Ovary (tissue), 9 donors: Measurements from ENCODE around the gene GSG1L. TPM values are rescaled to one million over a fixed set of nuclear protein-coding genes. Genes with fewer than 3 reads are reported as not detected.

Experiments used
- DNase-seq, 5 donors: peaks; one replicate each; pipeline ENCODE4 v3.0.0-alpha.2; 2019 to 2020
- H3K27ac ChIP-seq, 2 donors: fragments of 200-600 bp; one replicate each; pipeline versions ENCODE4 v1.5.1 to v1.8.0; 2019 to 2022
- H3K27me3 ChIP-seq: fragments of 200-600 bp; one replicate; pipeline ENCODE4 v1.8.0; 2022
- H3K36me3 ChIP-seq: fragments of 200-600 bp; sonication (generic); one replicate; pipeline ENCODE4 v1.5.1; 2019
- H3K4me1 ChIP-seq: one replicate; pipeline ENCODE4 v1.8.1; 2013; ENCODE audit warnings: mild to moderate bottlenecking, moderate library complexity; ENCODE audit not compliant: insufficient read depth
- H3K4me3 ChIP-seq: fragments of 200-600 bp; sonication (generic); one replicate; pipeline ENCODE4 v1.5.1; 2017
- H3K9me3 ChIP-seq, 2 donors: fragments of 200-600 bp in 1 of 2; sonication (generic) in 1 of 2; one replicate each; pipeline versions ENCODE4 v1.5.1 to v1.8.1; 2013 to 2019; ENCODE audit warnings: mild to moderate bottlenecking in 1 of 2, moderate library complexity in 1 of 2
- EP300 ChIP-seq: sonication (generic); formaldehyde crosslinking; IDR thresholded peaks from one replicate; pipeline ENCODE4 v1.6.1; 2017; ENCODE audit warnings: antibody characterized with exemption
- POLR2A ChIP-seq: fragments of 450-650 bp; IDR thresholded peaks from one replicate; pipeline ENCODE4 v1.6.1; 2017; ENCODE audit warnings: antibody characterized with exemption, mild to moderate bottlenecking, moderate library complexity
- whole genome bisulfite sequencing, 3 donors: extraction: QIAGEN DNeasy Blood & Tissue Kit in 1 of 3; methylation state at CpG; one replicate each; pipeline versions ENCODE4 v1.1.5 to v1.1.7; 2013 to 2017; 5-methylcytosine and 5-hydroxymethylcytosine counted together
- intact Hi-C, 4 donors: fragments of 100-400 bp; cut with DNase I; formaldehyde crosslinking; loops; one replicate each; pipeline versions ENCODE4 v1.11.0 to v1.15.1; 2022 to 2023
- polyA plus RNA-seq, 2 donors: library from polyadenylated mRNA; stranded (reverse); fragments of 200-250 nt in 1 of 2; fragments of 350-450 nt in 1 of 2; fragmentation: Illumina TruSeq in 1 of 2; extraction: RNeasy Lipid Tissue Mini Kit (QIAGEN cat#74804) in 1 of 2; gene quantifications; one replicate each; pipeline ENCODE4 v1.2.3, GENCODE V29; 2013 to 2014
- total RNA-seq, 7 donors: library from RNA; depleted of rRNA in 2 of 7; stranded (reverse); fragments of >200 nt in 2 of 7; fragmentation: NEBNext Ultra II Directional in 3 of 7; extraction: Animal tissue kit (Norgen Biotek cat#: 25700) in 3 of 7; gene quantifications; one replicate each; pipeline versions ENCODE4 v1.1.0 to v1.2.4, GENCODE V29; 2016 to 2023
- TF ChIP-seq, protein P1 (sequence below), 3 donors: fragments of 450-650 bp in 2 of 3; fragments of 200-600 bp in 1 of 3; IDR thresholded peaks; one replicate each; pipeline versions ENCODE4 v1.5.1 to v1.8.0; 2016 to 2022; ENCODE audit warnings: antibody characterized with exemption in 3 of 3, mild to moderate bottlenecking in 1 of 3
- donor health status: DM: no; HTN: no; CAD: no; lungs with moderate emphysema.
- donor health status: DM: no; HTN: no; CAD: no.
- donor health status: Bipolar disorder and iron deficiency.
- donor health status: DM: yes; HTN: yes; CAD: no.
- donor health status: DM: no; HTN: no; CAD: no.
- donor health status: DM: yes; HTN: yes; CAD: no.

Gene GSG1L
- total and polyA plus RNA-seq, 9 donors, result 0.30 to 1.1 (median 0.46) TPM; not detected in 4

DNA sequence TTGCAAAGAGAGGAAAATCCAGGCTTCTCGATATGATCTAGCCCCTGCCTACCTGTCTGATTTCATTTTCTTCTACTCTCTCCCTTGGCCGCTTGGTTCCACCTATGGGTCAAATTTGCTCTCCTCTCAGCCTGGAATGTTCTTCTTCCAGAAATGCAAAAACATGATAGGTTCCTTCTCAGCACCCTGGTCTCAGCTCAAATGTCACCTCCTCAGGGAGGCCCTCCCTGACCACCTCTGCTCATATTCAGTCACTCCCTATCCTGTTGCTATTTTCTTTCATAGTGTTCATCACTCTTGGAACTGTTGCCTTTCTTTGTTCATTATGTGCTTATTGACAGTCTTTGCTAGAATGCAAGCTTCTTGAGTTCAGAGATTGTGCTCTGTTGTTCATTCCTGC is 305.0 kb downstream of the GSG1L start:
- 98 to 100% (median 99%) methylated on average over 2 of the region's 2 CpGs for WGBS, 3 donors
- H3K4me1 ChIP-seq, result no peaks in the 10 kb centered on the region
- H3K27me3 ChIP-seq, result no peaks in the 10 kb centered on the region
- H3K4me3 ChIP-seq, result no peak overlapping the region
- TF ChIP-seq, protein P1, sequence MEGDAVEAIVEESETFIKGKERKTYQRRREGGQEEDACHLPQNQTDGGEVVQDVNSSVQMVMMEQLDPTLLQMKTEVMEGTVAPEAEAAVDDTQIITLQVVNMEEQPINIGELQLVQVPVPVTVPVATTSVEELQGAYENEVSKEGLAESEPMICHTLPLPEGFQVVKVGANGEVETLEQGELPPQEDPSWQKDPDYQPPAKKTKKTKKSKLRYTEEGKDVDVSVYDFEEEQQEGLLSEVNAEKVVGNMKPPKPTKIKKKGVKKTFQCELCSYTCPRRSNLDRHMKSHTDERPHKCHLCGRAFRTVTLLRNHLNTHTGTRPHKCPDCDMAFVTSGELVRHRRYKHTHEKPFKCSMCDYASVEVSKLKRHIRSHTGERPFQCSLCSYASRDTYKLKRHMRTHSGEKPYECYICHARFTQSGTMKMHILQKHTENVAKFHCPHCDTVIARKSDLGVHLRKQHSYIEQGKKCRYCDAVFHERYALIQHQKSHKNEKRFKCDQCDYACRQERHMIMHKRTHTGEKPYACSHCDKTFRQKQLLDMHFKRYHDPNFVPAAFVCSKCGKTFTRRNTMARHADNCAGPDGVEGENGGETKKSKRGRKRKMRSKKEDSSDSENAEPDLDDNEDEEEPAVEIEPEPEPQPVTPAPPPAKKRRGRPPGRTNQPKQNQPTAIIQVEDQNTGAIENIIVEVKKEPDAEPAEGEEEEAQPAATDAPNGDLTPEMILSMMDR (IDR thresholded peaks at IDR 0.05), result no peak
- no peak for TF ChIP-seq POLR2A
- no peak for TF ChIP-seq EP300
- H3K9me3 ChIP-seq, result no peaks in the 10 kb centered on the region
- no peak overlapping the region for H3K27ac ChIP-seq
- DNase-seq, result no peak
- H3K36me3 ChIP-seq, result no peaks in the 10 kb centered on the region
- intact Hi-C loops, result no loop called here

DNA sequence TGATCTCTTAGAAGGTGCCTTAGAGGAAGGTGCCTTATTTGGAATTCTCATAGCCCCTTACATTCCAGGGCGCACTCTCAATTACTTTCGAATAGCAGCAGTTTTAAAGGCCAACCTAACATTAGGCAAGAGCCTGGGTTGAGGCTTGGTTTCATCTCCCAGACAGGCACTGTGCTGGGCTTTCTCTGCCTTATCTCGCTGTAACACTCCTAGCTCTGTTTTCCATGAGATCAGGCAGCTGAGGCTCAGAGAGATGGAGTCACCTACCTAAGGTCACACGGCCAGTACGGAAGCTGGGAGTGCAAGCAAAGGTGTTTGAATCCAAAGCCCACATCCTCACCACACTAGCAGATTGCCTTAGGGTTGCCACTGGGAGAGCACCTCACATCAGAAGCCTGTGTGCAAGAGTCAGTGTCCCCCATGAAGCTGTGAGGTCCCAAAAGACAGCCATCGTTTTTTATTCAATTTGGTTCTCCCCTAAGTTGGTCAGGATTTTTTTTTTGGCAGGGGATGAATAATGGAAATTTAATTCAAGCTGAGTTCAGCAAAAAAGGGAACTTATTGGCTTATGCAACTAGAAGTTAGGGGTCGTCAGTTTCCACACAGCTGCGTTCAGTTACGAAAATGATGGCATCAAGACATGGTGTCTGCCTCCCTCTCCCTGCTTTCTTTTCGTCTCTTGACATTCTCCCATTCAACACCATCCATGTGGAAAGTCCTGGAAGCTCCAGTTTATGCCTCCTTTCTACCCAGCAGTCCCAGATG is 307.1 kb downstream of the GSG1L start:
- whole genome bisulfite sequencing, 3 donors, result 85 to 86% (median 85%) methylated on average over 10 of the region's 10 CpGs
- Histone ChIP-seq H3K36me3 (no peaks in the 10 kb centered on the region), H3K9me3 (no peaks in the 10 kb centered on the region), H3K27ac (no peak overlapping the region), H3K4me3 (no peak overlapping the region), H3K4me1 (no peaks in the 10 kb centered on the region), H3K27me3 (no peaks in the 10 kb centered on the region)
- no peak for DNase-seq
- TF ChIP-seq EP300 (no peak), POLR2A (no peak)
- TF ChIP-seq, protein P1 (IDR thresholded peaks at IDR 0.05), result no peak
- intact Hi-C loops, result no loop called here

DNA sequence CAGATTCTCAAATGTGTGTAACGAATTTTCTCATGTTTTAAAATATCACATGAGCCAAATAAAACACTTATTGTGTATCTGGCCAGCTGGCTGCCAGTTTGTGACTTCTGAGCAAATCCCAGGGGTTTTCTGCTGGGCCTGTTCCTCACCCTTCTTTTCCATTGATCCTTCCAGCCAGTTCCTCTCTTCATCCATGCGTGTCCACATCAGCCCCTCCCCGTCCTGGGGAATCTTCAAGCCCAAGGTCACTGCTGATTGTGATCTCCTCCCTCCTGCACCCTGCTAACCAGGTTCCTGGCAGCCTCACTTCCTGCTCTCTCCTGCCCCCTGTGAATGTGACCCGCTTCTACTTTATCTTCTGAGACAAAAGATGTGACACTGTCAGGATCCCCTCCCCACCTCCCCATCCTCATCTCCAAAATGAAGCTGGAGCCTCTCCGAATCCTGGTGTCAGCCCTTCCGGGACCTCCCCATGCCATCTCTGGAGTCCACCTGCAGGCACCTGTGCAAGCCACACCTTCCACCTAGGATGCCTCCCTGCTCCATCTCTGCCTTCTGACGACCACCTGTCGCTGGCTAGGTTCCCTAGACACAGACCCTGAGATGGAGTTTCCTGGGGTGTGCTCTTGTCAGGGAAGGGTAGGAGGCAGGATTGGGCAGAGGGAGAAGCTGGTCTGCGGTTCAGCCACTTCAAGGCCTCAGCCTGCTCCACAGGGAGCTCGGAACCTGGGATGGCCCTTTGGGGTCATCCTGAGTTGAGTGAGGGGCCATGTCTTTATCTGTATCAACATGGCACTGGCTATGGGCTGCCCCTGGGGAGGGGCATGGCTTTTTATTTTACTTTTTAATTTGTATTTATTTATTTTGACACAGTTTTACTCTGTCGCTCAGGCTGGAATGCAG is 308.5 kb downstream of the GSG1L start:
- Histone ChIP-seq H3K4me3 (no peak overlapping the region), H3K4me1 (no peaks in the 10 kb centered on the region), H3K36me3 (no peaks in the 10 kb centered on the region), H3K9me3 (no peaks in the 10 kb centered on the region), H3K27ac (no peak overlapping the region), H3K27me3 (no peaks in the 10 kb centered on the region)
- 85 to 87% (median 86%) methylated on average over 11 of the region's 11 CpGs for WGBS, 3 donors
- DNase-seq, result no peak
- intact Hi-C loops, result no loop called here
- TF ChIP-seq EP300 (no peak), POLR2A (no peak)
- TF ChIP-seq, protein P1 (IDR thresholded peaks at IDR 0.05), result no peak

DNA sequence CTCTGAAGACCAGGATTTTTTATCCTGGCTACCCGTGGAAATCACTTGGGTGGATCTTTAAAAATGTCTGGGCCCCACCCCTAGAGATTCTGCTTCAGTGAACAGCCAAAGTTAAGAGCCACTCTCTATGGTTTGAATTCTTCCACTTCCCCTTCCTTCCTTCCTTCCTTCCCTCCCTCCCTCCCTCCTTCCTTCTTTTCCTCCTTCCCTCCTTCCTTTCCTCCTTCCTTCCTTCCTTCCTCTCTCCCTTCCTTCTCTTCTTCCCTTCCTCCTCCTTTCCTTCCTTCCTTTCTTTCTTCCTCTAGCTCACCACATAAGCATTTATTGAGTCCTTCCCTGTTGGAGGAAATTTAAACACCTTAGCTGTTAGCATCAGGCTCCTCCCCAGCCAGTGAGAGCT is 310.0 kb downstream of the GSG1L start:
- no peaks in the 10 kb centered on the region for H3K36me3 ChIP-seq
- intact Hi-C loops, result no loop called here

More for the DNA sequence above, 310.0 kb downstream of the GSG1L start:
- Histone ChIP-seq H3K27ac (no peak overlapping the region), H3K9me3 (no peaks in the 10 kb centered on the region), H3K27me3 (no peaks in the 10 kb centered on the region), H3K4me3 (no peak overlapping the region), H3K4me1 (no peaks in the 10 kb centered on the region)
- TF ChIP-seq EP300 (no peak), POLR2A (no peak)
- TF ChIP-seq, protein P1 (IDR thresholded peaks at IDR 0.05), result no peak
- WGBS, 3 donors, result 47 to 83% (median 76%) methylated on average over 1 of the region's 1 CpG
- no peak for DNase-seq
